ENCODE results near the gene MMP19.

MMP19 gene

GRCh38 chr12:55812088-55812487 lies 30.6 kb downstream of the MMP19 start:
- no peak for DNase-seq (ENCODE audit: low read depth)

GRCh38 chr12:55809274-55809673 lies 33.5 kb downstream of the MMP19 start:
- DNase-seq (ENCODE audit: low read depth), result no peak

GRCh38 chr12:55806982-55807381 lies 35.8 kb downstream of the MMP19 start:
- DNase-seq (ENCODE audit: low read depth), result no peak

- DNase-seq (ENCODE audit: low read depth), result no peak
These were observed 45.2 kb downstream of the MMP19 start for GRCh38 chr12:55797550-55797949.

- no peak for DNase-seq (ENCODE audit: low read depth)
These were observed 45.7 kb downstream of the MMP19 start for GRCh38 chr12:55797068-55797467.

- DNase-seq (ENCODE audit: low read depth), result no peak
These were observed 46.8 kb downstream of the MMP19 start for GRCh38 chr12:55795950-55796349.

GRCh38 chr12:55789893-55790292 lies 52.8 kb downstream of the MMP19 start:
- DNase-seq (ENCODE audit: low read depth), result no peak

GRCh38 chr12:55789171-55789570 lies 53.6 kb downstream of the MMP19 start:
- no peak for DNase-seq (ENCODE audit: low read depth)

- no peak for DNase-seq (ENCODE audit: low read depth)
These were observed 54.2 kb downstream of the MMP19 start for GRCh38 chr12:55788546-55788945.
